HTR-8/SVneo (cell line): Measurements from ENCODE around the gene GP2.

ENCODE experiments used
- DNase-seq: peaks from one replicate; pipeline ENCODE4 v3.0.0; 2011; ENCODE audit warnings: low spot score, mixed read lengths; ENCODE audit not compliant: insufficient read length
- FAIRE-seq: peaks from 2 replicates; lab custom pipeline; 2011; peaks lifted over from hg19 to GRCh38; lab: Jason Lieb, UNC

Gene GP2

DNA sequence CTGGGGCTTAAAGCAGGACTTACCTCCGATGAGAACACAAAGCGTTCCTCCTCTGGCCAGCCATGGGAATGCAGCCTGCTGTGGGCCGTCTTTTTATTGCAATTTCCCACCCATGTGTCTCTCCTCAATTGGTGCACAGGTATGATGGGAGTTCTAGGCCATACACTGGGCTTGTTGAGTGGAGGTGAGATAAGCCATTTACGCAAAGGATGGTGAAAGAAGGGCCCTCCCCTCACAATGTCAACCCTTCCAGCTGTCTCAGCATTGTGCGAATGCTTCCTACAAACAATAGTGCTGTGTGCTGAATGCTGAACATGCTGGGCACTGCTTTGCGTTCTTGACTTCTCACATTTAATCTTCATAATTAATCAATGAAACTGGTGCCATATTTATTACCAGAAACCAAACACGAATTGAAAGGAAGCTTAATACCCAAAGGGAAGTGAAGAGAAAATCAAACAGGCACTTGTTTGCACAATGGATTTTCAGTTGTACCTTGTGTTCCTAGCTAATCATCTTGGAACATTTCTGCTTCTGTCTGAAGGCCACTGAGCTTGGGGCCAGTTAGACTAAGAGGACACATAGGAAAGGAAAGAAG, at the start of gene GP2:
Gene GP2 (minus strand): TSS at position 70 of the 598 bp plus-strand sequence. CDS start 1,082 bp downstream, outside the sequence.
- FAIRE-seq = no peak
- DNase-seq = no peak

DNA sequence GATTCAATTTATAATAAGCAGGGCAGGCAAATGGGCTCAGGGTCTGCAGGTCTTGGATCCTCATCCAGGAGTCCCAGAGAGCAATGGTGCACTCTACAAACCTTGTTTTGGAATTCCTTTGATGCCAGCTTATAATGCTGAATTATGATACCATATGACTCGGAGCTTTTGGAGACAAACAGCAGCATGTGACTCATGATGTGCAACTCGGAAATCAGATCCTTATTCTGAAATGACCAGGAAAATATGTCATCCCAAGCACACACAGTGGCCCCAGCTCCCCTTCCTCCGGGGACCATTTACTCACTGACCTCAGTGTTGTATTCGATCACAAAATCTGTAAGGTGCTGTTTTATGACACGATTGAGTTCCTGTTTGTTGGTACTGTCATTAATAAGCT, 45.4 kb upstream of the GP2 start:
- DNase-seq (no peak), FAIRE-seq (no peak)

DNA sequence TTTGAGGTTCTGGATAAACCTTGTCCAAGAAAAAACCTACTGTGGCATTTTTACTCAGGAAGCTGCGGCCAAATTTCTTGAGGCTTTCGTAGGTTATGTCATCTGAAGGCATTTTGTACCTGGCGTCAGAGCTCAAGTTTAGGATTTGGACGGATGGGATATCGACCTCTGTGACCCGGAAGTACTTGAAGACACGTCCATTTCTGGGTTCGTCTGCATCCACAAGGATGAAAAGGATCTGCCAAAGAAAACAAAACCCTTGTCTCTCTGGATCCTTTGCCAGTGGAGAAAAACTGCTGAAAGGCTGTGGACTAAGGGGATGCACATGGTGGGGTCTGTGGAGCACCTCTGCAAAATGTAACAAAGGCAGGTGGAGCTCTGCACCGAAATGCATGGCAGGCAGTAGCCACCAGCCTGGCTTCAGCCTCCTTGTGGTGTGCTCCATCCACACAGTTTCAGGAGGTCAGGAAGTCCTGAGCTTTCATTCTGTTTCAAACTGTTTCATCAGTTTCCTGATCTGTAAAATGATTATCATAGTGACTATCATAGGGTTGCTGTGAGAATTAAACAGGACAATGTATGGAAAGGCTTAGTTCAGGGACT, 42.2 kb upstream of the GP2 start:
- FAIRE-seq (no peak), DNase-seq (no peak)

DNA sequence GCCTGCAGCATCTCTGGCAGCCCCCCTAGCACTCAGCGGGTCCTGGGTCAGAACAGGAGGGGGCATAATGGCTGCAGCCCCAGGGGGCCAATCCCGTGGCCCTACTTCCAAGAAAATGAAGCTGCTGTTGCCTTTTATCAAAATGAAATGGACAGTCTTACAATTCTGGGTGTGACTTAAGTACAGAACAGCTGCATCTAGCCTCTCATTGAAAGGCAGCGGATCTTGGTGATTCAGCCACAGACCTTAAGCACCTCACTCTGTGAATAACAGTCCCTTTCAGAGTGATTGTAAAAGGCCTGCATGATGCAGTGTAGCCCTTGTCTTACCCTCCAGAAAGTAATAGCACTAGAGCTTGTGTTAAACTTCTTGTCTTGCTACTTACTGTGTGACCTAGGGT, 36.7 kb upstream of the GP2 start:
- DNase-seq = no peak

DNA sequence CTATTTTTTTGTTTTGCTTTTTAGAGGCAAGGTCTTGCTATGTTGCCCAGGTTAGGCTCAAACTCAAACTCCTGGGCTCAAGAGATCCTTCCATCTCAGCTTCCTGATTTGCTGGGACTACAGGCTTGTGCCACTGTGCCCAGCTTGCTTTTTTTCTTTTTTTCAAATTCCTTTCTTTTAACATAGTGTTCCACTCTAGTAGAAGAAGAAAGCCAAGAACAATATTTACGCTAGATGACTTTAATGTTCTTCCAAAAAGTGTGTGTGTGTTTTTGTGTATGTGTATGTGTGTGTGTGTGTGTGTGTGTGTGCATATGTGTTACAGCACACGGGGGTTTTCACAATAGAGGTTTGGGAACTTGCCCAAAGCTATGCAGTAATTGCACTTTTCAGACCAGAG, 35.9 kb upstream of the GP2 start:
- no peak for DNase-seq
- no peak for FAIRE-seq

More for the DNA sequence above, 36.7 kb upstream of the GP2 start:
- FAIRE-seq = no peak

DNA sequence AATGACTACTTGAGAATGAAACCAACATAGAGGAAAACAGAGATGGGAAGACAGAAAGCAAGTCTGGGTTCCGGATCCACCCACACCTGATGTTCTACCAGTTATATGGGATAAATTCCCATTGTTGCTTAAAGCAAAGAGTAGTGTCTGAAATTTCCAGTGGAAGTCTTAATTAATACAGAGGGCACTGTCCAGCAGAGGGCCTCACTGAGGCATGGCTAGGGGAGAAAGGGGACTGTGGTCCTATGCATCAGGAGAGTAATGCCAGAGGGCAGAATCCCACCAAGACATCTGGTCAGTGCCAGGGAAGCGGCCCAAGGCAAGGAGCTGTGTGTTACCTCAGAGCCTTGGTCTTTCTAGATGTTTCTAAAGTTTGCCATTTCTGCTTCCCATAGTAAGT, 32.7 kb upstream of the GP2 start:
- DNase-seq = no peak
- no peak for FAIRE-seq

DNA sequence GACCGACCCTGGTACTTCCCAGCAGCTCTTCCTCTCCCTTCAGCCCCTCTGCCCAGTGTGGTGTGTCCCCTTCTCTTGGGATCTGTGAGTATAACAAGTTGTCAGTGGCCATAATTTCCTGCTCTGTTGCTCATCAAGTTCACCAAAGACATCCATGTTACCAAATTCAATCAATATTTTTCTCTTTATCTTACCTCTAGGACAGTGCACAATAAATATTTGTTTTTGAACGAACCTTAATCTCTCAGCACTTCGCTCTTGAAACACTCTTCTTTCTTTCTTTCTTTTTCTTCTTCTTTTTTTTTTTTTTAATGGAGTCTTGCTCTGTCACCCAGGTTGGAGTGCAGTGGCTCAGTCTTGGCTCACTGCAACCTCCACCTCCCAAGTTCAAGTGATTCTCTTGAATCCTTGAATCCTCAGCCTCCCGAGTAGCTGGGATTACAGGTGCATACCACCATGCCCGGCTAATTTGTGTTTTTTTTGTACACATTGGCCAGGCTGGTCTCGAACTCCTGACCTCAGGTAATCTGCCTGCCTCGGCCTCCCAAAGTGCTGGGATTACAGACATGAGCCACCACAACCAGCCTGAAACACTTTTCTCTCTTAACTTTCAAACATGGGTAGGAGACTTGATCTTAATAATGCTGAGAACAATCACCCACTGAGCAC, 27.9 kb upstream of the GP2 start:
- FAIRE-seq (no peak), DNase-seq (no peak)

DNA sequence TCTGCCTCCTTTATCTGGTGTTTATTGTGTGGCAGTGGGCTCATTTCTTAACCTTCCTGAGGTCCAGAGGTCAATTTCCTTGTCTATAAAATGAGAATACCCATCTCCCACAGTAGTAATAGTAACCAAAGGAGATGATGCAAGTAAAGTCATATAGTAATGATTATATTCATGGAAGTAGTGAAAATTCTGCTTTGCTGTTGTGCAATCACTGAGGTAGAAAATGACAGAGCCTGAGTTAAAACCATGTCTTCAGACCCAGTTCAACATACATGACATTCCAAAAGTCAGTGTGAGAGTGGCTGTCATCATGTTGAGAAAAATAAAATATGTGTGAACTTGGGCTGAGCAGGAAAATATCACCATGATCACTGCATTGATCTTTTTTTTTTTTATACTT, 26.1 kb upstream of the GP2 start:
- no peak for FAIRE-seq
- no peak for DNase-seq

DNA sequence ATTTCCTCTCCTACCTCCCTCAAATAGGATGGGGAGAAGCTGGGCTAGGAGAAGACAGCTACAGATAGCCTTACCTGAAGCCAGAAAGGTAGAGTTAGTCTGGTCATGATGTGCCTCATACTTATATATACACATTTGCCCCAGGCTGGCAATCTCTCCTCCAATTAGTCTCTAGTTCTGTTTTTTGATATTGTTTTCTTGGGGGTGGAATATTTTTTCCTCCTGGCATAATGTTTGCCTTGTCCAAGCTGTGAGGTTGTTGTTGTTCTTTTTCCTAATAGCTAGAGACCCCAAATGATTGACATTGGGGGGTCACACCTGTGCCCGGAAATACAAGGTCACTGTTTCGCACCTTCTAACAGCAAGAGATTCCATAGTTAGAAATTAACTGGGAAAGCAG, 25.3 kb upstream of the GP2 start, which contains the start of gene UMOD:
Gene UMOD (minus strand): TSS at position 101 of the 400 bp plus-strand sequence. CDS start 1,978 bp downstream, outside the sequence.
- no peak for FAIRE-seq
- DNase-seq = no peak

DNA sequence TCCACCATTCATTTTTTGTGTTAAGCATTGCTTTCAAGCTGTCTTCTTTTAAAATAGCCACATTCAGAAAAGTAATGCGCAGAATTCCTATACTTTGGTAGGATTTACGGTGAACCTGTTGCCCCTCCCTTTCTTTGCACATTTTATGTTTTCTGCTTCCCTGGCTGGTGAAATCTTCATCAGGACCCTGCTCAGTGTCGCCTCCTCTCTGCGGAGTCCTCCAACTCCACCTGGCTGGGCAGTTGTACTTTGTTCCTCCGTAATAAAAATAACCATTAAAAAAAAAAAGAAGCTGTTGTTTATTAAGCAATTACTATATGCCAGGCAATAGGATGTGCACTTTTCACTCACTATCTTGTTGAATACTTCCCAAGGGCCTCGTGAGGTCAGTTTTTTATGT, 22.3 kb upstream of the GP2 start:
- no peak for FAIRE-seq
- no peak for DNase-seq

DNA sequence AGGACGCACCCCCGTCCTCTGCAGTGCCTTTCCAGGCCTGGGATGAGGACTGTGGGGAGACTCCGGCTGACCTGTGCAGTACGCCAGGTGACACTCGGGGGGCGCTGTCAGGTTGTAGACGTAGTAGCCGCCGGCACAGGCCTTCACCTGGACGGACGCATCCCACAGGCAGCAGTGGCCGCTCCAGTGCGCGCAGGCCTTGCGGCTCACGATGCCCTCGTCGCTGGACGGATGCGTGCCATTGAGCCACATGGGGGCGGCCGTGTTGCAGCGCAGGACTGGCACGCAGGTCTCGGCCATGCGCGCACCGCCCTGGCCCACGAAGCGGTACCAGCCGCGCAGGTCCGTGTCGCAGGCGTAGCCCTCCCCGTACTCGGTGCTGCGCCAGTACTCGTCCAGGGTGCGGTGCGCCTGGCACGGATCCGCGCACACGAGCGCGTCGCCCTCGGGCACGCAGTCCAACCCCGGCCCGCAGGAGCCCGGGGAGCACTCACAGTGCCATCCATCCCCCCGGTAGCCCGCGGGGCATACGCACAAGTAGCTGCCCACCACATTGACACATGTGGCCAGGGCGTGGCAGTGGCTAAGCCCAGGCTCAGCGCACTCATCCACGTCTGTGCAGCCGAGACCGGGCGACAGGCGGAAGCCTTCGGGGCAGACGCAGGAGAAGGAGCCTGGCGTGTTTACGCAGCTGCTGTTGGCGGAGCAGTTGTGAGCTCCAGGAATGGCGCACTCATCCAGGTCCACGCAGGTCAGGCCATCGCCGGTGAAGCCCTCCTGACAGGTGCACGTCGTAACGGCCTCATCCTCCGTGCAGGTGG, 21.3 kb upstream of the GP2 start:
- DNase-seq (no peak), FAIRE-seq (no peak)

DNA sequence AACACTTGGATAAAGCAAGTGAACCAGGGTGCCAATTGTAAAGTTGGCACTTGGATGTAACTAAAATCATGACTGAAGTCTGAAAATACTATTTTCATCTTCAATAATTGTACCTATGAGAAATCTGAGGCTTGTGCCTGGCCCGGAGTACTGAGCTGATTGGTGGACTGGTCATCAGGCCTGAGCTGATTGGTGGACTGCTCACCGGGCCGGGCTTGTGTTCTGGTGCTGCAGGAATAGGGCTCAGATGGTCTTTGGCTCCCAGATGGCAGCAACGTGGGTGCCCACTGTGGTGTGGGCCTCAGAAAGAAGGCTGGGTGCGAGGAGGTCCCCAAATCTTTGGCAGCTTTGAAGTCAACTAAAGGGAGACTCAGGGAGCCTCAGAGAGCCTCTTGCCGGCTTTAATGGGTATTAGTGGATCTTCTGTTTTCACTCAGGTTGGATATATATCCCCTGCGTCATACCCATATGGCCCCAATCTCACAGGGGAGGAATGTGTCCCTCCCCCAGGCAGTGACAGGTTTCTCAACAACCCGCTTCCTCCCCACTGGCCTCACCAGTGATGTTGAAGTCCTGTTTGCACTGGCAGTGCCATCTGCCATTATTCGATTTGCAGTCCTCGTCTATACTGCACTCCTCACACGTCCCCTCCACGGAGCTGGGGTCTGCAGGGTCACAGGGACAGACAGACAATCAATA, 20.5 kb upstream of the GP2 start:
- no peak for FAIRE-seq
- DNase-seq = no peak

DNA sequence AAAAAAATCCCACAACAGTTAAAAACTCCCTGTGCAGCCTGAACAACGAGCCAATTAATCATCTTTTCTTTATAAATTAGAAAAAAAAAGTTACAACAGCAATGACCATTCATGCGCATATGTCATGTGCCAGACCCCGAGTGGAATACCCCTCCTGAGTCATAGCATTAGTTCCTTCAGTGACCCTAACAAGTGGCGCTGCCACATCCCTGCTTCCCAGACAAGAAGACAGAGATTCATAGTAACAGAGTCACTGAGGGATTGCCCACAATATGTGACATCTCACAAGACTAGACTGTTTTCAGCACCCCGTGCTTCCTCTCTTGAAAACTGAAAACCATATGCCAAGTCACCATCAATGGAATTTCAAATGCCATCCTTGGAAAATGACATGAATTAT, 17.3 kb upstream of the GP2 start:
- DNase-seq = no peak
- no peak for FAIRE-seq

DNA sequence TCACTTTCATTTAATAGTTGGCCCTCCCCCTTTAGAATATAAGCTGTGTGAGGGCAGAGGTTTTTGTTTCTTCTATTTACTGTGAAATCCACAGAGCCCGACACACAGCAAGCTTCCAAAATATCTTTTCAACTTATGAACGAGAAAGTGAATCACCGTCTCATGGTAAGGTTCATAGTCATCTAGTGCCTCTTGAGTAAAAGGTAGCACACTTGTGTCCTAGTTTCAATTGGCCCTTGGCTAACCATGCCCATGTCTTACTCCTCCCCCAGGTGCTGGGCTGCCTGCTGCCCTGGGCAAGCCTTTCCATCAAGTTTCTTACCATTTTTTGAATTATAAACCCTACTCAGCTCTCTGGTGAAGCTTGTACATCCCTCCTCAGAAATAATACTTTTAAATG, 12.4 kb upstream of the GP2 start:
- DNase-seq = no peak
- no peak for FAIRE-seq

DNA sequence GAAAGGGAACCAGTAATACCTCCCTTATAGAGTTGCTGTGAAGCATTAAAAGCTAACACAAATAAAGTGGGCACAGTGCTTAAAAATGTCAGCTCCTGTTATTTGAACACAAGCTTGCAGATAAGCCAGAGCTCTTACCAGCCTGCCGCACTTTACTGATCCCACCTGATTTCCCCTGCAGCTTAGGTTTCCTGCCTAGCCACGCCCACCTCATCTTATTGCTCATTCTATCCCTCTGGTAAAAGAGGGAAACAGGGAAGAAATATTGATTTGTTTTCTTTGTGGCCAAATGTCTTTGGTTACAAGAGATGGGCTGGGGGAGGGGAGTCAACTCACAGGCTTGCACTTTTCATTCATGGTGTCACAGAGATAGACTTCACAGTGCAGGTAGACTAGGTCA, 9.6 kb upstream of the GP2 start:
- no peak for FAIRE-seq
- DNase-seq = no peak

DNA sequence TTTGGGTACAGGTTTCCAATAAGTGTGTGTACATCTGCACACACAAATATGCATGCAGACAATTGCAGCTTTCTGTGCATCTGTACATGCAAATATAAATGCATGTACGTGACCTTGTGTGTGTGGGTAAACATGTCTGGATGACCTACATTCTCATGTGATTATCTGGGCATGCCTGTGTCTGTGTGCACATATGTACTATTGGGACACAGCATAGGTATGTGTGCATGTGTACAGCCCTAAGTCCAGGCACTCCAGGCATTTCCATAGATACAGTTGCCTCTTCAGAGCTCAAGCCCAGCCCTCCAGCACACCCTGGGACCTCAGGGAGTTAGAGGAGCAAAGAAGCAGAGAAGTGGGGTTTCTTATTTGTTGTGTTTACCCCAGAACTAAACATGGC, 7.1 kb upstream of the GP2 start:
- DNase-seq (no peak), FAIRE-seq (no peak)

DNA sequence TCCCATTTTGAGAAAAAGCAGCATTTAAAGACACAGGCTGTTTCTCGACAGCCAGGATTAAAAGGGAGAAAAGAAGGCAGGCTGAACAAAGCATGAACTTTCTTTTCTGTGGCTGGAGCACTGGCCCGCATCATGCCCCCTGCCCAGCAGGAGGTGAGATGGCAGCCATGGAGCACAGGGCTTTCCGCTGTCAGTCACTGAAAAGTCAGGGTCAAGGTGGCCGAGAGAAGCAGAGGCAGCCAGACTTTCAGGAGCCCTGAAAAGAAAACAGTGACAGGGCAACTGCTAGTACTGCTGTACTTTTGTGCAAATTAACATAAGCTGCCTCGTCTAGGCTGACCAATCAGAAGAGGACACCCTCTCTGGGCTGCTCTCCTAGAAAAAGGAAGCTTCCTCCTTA, 5.8 kb upstream of the GP2 start:
- no peak for FAIRE-seq

DNA sequence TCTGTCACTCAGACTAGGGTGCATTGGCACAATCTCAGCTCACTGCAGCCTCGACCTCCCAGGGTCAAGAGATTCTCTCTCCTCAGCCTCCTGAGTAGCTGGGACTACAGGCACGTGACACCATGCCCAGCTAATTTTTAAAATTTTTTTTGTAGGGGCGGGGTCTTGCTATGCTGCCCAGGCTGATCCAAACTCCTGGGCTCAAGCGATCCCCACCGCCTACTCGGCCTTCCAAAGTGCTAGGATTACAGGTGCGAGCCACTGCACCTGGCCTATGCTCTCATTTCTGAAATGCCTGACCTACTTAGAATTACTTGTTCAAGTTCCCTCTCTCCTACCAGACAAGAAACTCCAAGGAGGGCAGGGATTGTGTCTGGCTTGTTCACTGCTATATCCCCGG, 5.1 kb upstream of the GP2 start:
- FAIRE-seq = no peak
- no peak for DNase-seq

More for the DNA sequence above, 5.8 kb upstream of the GP2 start:
- DNase-seq = no peak

DNA sequence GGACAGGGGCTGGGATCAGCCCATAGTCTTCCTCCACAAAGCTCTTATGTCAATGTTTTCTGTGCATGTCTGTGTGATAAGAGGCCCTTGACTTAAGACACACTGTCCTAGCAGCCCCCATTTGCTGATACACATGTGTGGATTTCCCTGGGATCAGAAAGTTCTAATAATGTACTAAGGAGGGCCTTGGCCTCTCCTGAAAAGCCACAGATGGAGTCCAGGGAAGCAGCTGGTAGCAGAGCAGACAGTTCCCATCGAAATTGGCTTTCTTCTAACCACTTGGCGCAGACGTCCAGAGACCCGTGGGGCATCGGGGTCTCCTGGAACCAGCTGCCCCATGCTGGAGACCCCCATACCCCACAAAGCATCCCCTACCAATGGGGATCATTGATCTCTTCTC, 4.3 kb upstream of the GP2 start:
- DNase-seq (no peak), FAIRE-seq (no peak)

DNA sequence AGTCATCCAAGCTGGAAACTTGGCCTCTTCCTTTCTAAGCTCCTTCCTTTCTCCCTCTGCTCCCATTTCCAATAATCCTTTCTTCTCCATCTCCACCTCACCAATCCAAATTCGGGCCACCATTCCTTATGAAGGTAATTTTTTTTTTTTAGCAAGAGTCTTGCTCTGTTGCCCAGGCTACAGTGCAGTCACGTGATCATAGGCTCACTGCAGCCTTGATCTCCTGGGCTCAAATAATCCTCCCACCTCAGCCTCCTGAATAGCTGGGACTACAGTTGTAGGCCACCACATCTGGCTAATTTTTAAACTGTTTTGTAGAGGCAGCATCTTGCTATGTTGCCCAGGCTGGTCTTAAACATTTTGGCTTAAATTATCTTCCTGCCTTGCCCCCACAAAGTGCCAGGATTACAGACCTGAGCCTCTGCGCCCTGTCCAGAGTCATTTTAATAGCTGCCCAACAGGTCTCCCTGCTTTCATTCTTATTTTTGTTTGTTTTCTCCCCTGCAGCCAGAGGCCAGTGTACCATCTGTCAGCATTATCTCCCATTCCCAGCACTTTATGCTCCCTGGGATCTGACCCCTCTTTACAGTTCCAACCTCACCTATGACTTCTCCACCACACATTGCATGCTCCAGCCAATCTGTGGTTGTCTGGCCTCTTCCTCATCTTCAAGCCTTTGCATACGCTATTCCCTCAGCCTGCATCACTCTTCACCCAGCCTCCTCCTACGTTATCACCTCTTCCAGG, 2.3 kb upstream of the GP2 start:
- FAIRE-seq = no peak
- no peak for DNase-seq
